Activated CD8-positive, alpha-beta T cell treated with anti-CD3 and anti-CD28 coated beads, Interleukin-2, amount 10 ng/mL, durations not matched to agents 7 days and 5 days (primary cell): ENCODE measurements around the gene VDAC2. TPM values are rescaled to one million over a fixed set of nuclear protein-coding genes. Genes with fewer than 3 reads are reported as not detected.

Source experiments
- ATAC-seq: fragments of 150-1000 bp; cut with Tn5 transposase; one replicate; pipeline ENCODE4 v1.10.0; 2021; ENCODE audit warnings: moderate library complexity
- CTCF ChIA-PET: fragments of 350-600 bp; sonication (Branson Sonifier 250); formaldehyde crosslinking; loops from one replicate; lab custom pipeline; 2021; ENCODE audit warnings: antibody characterized with exemption; lab: Charles Lee
- POLR2A ChIA-PET: fragments of 350-600 bp; sonication (Branson Sonifier 250); formaldehyde crosslinking; loops from one replicate; lab custom pipeline; 2021; ENCODE audit warnings: antibody characterized with exemption; lab: Charles Lee
- DNase-seq: peaks from one replicate; pipeline ENCODE4 v3.0.0-alpha.2; 2020
- H3K27ac Mint-ChIP-seq: one replicate; pipeline ENCODE4 v1.8.0; 2021; ENCODE audit warnings: mild to moderate bottlenecking, mixed read lengths
- H3K27me3 Mint-ChIP-seq: one replicate; pipeline ENCODE4 v1.8.0; 2021; ENCODE audit warnings: low read depth, mixed read lengths
- H3K36me3 Mint-ChIP-seq: one replicate; pipeline ENCODE4 v1.8.0; 2021; ENCODE audit warnings: low read depth, mixed read lengths
- H3K4me1 Mint-ChIP-seq: one replicate; pipeline ENCODE4 v1.8.0; 2021; ENCODE audit warnings: low read depth, mixed read lengths
- H3K4me3 Mint-ChIP-seq: one replicate; pipeline ENCODE4 v1.8.0; 2021; ENCODE audit warnings: mild to moderate bottlenecking, mixed read lengths
- H3K9me3 Mint-ChIP-seq: one replicate; pipeline ENCODE4 v1.8.0; 2022; ENCODE audit warnings: mixed read lengths; ENCODE audit not compliant: insufficient read depth
- total RNA-seq, 2 experiments: library from RNA; stranded (reverse); gene quantifications; one replicate each; pipeline ENCODE4 v1.2.3, GENCODE V29; 2021

VDAC2 gene
- total RNA-seq, 2 experiments from 2014 or later: 152 to 159 TPM

DNA sequence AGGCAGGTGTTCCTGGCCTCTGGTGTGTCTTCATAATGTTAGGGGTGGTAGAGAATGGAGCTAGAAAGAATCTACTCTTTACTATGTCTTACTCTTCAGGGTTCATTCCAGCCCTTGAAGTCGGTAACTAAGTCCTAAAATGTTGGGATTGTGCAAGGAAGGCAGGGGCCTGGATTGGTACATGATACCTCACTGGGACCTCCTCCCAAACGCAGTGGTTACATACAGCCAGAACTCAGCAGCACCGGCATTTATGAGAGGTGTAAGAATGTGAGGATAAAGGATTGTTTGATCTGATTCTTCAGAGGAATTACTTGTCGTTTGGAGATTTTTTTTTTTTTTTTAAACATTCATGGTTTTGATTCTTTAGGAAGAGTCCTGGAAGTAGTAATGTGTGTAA is 18.2 kb downstream of the VDAC2 start:
- POLR2A ChIA-PET: interaction anchor here (1.1 kb wide), 1 partner anchor 14 kb away, joined by 3 read pairs; no protein-coding TSS in a partner anchor
- peak overlapping the region; percentile 69 for H3K27ac Mint-ChIP-seq
- ATAC-seq: no peak
- CTCF ChIA-PET: interaction anchor here (1.9 to 12.8 kb wide), 4 partner anchors 13 to 44 kb away, joined by 6 to 279 read pairs (median 24); partner anchors contain the start of gene VDAC2
- no peaks in the 10 kb centered on the region for H3K27me3 Mint-ChIP-seq
- H3K4me3 Mint-ChIP-seq: no peak overlapping the region
- no peak for DNase-seq
- H3K4me1 Mint-ChIP-seq: peaks cover 64% of the 10 kb centered on the region
- H3K9me3 Mint-ChIP-seq: no peaks in the 10 kb centered on the region
- H3K36me3 Mint-ChIP-seq: peaks cover 72% of the 10 kb centered on the region

DNA sequence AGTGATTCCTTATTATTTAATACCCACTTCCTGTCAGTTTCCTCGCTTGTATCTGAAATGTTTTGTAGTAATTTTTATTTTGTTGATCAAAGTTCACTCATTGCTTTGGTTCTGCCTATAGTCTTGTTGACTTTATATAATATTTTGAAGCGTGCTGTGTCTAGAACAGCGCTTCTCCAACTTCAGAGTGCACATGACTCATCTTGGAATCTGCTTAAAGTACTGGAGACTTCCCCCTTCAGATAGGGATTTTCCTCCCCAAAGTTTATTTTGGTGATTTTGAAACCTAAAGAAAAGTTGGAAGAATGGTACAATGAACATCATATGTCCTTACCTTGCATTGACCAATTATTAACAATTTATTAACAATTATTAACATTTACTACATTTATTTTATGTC is 19.4 kb downstream of the VDAC2 start:
- no peak for DNase-seq
- POLR2A ChIA-PET: interaction anchor here (1.6 to 5.8 kb wide), 2 partner anchors 19 to 42 kb away, joined by 7 to 61 read pairs; partner anchors contain the start of gene VDAC2
- Mint-ChIP-seq H3K4me1 (peaks cover 54% of the 10 kb centered on the region), H3K27me3 (no peaks in the 10 kb centered on the region), H3K9me3 (no peaks in the 10 kb centered on the region), H3K4me3 (no peak overlapping the region), H3K36me3 (peaks cover 62% of the 10 kb centered on the region), H3K27ac (no peak overlapping the region)
- no peak for ATAC-seq
- CTCF ChIA-PET: interaction anchor here (1.0 to 12.8 kb wide), 19 partner anchors 8 to 1040 kb away, joined by 3 to 279 read pairs (median 6); partner anchors contain the start of genes SAMD8 and VDAC2

DNA sequence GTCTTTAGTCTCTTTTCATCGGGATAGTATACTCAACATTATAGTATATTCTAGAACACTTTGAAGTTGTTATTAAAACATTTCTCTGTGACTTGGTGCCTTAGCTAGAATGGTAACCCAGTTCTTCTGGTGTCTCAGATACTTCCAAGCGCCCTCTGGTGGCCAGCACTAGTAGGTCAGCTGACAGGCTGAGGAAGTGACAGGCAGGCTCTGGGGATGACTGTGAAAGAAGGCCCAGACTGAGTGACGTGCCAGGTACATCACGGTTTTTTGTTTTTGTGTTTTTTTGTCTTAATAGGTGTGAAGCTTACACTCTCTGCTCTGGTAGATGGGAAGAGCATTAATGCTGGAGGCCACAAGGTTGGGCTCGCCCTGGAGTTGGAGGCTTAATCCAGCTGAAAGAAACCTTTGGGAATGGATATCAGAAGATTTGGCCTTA is 20.0 kb downstream of the VDAC2 start:
- peak; percentile 97 for DNase-seq
- Mint-ChIP-seq H3K9me3 (no peaks in the 10 kb centered on the region), H3K36me3 (peaks cover 56% of the 10 kb centered on the region), H3K4me3 (peak overlapping the region; percentile 15), H3K27me3 (no peaks in the 10 kb centered on the region), H3K27ac (peak overlapping the region; percentile 89), H3K4me1 (peaks cover 47% of the 10 kb centered on the region)
- POLR2A ChIA-PET: interaction anchor here (1.6 to 5.8 kb wide), 2 partner anchors 19 to 43 kb away, joined by 7 to 61 read pairs; partner anchors contain the start of gene VDAC2
- peak; percentile 33 for ATAC-seq
- CTCF ChIA-PET: interaction anchor here (0.8 to 12.8 kb wide), 23 partner anchors 8 to 1056 kb away, joined by 3 to 279 read pairs (median 5); partner anchors contain the start of genes SAMD8 and VDAC2

DNA sequence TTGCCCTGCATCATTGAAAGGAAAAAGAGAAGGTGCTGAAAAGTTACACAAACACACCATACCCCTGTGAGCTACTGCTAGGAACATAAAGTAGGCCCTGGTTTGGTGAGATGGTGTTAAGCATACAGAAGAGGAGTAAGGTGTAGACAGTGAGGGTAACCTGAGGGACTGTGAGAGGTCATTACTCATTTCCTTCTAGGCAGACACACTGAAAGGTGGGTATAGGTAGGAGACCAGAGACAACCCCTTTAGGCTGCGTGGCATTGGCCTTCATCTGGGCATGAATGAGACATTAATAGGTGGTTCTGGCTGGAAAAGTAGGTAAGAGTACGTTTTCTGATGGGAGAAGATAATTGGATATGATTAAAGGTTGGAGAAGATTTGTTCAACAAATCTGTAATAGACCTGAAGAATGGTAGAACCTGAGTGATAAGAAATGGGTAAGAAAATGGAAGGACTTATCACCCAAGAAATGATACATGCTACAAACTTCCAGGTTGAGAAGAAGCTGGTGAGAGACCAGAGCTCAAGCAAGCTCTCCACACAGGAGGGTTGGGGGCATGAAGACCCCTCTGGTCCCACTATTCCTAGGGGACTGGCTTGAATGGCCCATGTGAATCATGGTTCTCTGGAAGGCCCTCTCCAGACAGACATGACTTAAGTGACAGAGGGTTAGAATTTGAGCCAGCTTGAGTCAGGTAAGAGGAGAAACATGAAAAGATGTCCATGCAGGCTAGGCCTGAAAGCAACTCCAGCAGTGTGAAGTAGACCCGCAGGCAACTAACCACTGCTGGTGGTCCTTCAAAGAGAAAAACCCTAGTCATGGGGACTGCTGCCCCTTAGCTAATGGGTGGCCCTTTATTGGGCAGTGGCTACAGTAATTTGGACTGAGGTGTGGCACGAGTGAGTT is 21.3 kb downstream of the VDAC2 start:
- ATAC-seq: no peak
- CTCF ChIA-PET: interaction anchor here (1.1 to 12.8 kb wide), 11 partner anchors 10 to 988 kb away, joined by 3 to 279 read pairs (median 6); partner anchors contain the start of genes SAMD8 and VDAC2
- H3K27ac Mint-ChIP-seq: peak overlapping the region; percentile 89

DNA sequence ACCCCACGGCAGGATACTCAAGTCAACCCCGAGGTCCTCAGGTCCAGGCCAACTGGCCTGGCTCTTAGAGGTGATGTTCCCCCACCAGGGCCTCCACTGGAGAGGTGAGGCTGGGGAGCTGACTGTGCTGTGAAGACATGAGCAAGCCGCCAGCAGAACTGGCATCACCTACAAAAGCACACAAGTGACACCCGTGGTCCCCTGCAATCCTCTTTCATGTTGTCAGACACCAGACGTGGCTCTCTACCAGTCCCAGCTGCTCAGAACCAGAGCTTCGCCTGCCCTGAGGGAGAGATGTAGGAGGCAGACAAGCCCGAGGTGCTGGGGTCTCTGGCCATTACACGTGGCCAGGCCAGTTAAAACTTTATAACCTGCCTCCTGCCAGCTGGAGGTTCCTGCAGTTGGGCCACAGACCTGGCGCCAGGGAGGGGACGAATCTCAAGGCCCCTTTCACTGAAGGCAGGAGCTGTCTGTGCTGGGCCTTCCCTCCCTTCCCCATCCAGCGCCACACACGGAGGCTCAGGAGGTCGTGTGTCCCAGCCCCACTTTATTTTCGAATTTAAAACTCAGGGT is 22.9 kb downstream of the VDAC2 start:
- ChIA-PET CTCF (interaction anchor here (0.6 to 12.8 kb wide), 8 partner anchors 9 to 495 kb away, joined by 3 to 279 read pairs (median 10); partner anchors contain the start of genes SAMD8 and VDAC2), POLR2A (interaction anchor here (1.1 to 5.8 kb wide), 2 partner anchors 22 to 28 kb away, joined by 4 to 61 read pairs; partner anchors contain the start of gene VDAC2)
- H3K4me1 Mint-ChIP-seq: peaks cover 44% of the 10 kb centered on the region
- peak; percentile 28 for DNase-seq
- peak overlapping the region; percentile 83 for H3K4me3 Mint-ChIP-seq
- peak overlapping the region; percentile 90 for H3K27ac Mint-ChIP-seq
- no peaks in the 10 kb centered on the region for H3K27me3 Mint-ChIP-seq
- no peak for ATAC-seq
- no peaks in the 10 kb centered on the region for H3K9me3 Mint-ChIP-seq
- peaks cover 49% of the 10 kb centered on the region for H3K36me3 Mint-ChIP-seq

More for the DNA sequence above, 21.3 kb downstream of the VDAC2 start:
- DNase-seq: no peak
- Mint-ChIP-seq H3K4me1 (peaks cover 46% of the 10 kb centered on the region), H3K36me3 (peaks cover 51% of the 10 kb centered on the region), H3K27me3 (no peaks in the 10 kb centered on the region), H3K9me3 (no peaks in the 10 kb centered on the region), H3K4me3 (no peak overlapping the region)
- POLR2A ChIA-PET: interaction anchor here (0.5 to 5.8 kb wide), 3 partner anchors 21 to 120 kb away, joined by 3 to 61 read pairs (median 7); partner anchors contain the start of genes SAMD8 and VDAC2

DNA sequence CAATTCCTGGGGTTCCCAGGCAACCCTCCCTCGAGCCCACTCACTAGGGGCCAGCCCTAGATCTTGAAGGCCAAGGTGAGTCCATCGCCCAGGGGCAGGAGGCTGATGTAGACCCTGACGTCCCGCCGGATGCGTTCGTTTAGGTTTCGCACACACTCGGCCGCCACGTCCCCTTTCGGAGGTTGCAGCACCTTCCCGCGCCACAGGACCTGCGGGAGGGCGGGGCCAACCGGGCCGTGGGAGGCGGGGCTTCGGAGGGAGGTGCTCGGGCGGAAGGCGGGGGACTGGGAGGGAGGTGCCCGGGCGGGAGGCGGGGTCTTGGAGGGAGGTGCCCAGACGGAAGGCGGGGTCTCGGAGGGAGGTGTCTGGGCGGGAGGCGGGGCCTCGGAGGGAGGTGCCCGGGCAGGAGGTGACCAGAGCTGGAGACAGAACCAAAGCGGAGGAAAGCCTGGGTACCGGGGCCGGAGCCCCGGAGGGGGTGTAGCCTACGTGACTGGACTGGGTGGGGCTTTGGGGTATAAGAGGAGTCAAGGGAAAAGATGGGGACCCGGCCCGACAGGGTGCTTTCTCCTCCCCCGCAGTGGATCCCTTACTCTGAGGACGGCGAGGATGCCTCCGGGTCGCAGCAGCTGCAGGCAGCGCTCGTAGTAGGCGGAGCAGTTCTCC is 23.6 kb downstream of the VDAC2 start:
- Mint-ChIP-seq H3K4me1 (peaks cover 38% of the 10 kb centered on the region), H3K27ac (peak overlapping the region; percentile 90), H3K27me3 (no peaks in the 10 kb centered on the region), H3K36me3 (peaks cover 43% of the 10 kb centered on the region), H3K4me3 (peak overlapping the region; percentile 83), H3K9me3 (no peaks in the 10 kb centered on the region)
- peak; percentile 98 for DNase-seq
- POLR2A ChIA-PET: interaction anchor here (0.6 to 5.8 kb wide), 6 partner anchors 23 to 1833 kb away, joined by 3 to 61 read pairs (median 4); partner anchors contain the start of genes SAMD8 and VDAC2
- CTCF ChIA-PET: interaction anchor here (0.7 to 12.8 kb wide), 12 partner anchors 9 to 1006 kb away, joined by 3 to 279 read pairs (median 8); partner anchors contain the start of genes SAMD8 and VDAC2
- peak; percentile 75 for ATAC-seq

DNA sequence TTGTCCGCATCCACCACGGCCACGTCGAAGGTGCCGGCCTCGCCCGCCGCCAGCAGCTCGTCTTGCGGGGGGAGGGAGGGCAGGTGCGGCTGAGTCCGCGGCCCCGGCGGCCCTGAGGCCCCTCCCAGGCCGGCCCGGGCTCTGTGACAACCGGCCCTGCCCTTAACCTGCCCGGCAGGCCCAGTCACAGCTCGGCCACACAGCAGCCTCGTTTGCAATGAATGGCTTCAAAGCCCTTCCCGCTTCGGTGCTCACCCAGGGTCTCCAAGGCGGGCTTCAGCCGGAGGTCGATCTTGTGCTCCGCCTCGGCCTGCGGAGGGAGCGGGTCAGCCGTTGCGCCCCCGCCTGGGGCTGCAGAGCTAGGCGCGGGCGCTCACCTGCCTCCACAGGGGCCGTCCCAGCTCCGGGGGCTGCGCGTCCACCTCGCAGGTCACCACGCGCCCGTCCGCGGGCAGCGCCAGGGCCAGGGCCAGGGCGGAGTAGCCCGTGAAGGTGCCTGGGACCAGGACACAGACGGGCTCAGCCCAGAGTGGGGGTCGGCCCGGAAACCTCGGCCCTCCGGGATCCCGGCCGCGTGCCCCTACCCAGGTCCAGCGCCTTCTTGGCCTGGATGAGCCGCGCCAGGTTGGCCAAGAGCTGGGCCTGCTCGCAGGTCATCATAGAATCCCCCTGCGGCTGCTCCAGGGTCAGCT is 24.2 kb downstream of the VDAC2 start:
- POLR2A ChIA-PET: interaction anchor here (0.6 to 5.8 kb wide), 6 partner anchors 24 to 1833 kb away, joined by 3 to 61 read pairs (median 4); partner anchors contain the start of genes SAMD8 and VDAC2
- peaks cover 36% of the 10 kb centered on the region for H3K36me3 Mint-ChIP-seq

DNA sequence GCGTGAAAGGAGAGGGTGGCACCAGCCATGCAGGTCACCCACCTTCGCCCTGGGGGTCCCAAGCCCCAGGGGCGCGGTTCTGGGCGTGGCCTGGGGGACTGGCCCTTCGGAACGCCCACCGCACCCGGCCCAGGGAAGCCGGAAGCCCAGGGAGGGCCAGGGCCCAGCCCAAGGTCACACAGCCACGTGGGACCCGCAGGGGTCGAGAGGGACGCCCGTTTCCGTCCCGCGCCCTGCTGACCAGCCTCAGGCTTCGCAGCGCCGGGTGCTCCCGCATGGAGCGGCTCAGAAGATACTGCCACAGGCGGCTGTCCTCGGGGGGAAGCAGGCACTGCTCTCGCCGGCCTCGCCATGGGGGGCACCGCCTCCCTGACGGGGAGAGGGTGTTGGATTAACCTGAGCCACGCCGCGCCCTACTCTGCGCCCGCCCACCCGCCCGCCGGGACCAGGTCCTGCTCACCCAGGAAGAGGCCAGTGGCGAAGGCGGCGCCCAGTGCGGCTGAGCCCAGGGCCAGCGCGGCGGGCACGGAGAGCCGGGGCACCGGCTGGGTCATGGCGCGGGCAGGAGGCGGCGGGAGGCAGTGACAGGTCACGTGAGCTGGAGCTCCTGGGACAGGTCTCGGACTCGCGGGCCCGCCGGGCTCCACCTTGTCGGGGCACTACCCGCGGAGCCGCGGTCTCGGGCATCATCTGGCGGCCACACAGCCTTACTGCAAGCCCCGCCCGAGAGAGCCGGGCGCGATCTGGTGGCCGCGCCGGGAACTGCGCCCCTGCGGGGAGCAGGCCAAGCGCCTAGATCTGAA is 25.0 kb downstream of the VDAC2 start, which contains the start of gene COMTD1:
COMTD1 (minus strand) TSS at position 583 of the 803 bp plus-strand sequence; CDS start at position 554, 29 bp downstream.
- peak within 1 kb of the TSS; percentile 83 for H3K4me3 Mint-ChIP-seq
- ChIA-PET POLR2A (interaction anchor here (0.6 to 5.8 kb wide), 3 partner anchors 24 to 141 kb away, joined by 3 to 61 read pairs (median 13); partner anchors contain the start of genes SAMD8 and VDAC2), CTCF (interaction anchor here (0.5 to 12.8 kb wide), 44 partner anchors 11 to 1136 kb away, joined by 3 to 279 read pairs (median 3); partner anchors contain the start of genes ADK, AP3M1, SAMD8 and VDAC2)
- H3K27ac Mint-ChIP-seq: peak within 1 kb of the TSS; percentile 91
- no peaks in the 10 kb centered on the region for H3K27me3 Mint-ChIP-seq
- peak; percentile 71 for ATAC-seq
- H3K4me1 Mint-ChIP-seq: peaks cover 31% of the 10 kb centered on the region
- peaks cover 32% of the 10 kb centered on the region for H3K36me3 Mint-ChIP-seq
- no peaks in the 10 kb centered on the region for H3K9me3 Mint-ChIP-seq
- DNase-seq: peak; percentile 97

More for the DNA sequence above, 24.2 kb downstream of the VDAC2 start:
- no peak for DNase-seq
- CTCF ChIA-PET: interaction anchor here (0.7 to 12.8 kb wide), 18 partner anchors 10 to 1006 kb away, joined by 3 to 279 read pairs (median 4); partner anchors contain the start of genes SAMD8 and VDAC2
- H3K4me1 Mint-ChIP-seq: peaks cover 35% of the 10 kb centered on the region
- peak; percentile 17 for ATAC-seq
- H3K4me3 Mint-ChIP-seq: peak overlapping the region; percentile 83
- H3K27ac Mint-ChIP-seq: peak overlapping the region; percentile 90
- H3K9me3 Mint-ChIP-seq: no peaks in the 10 kb centered on the region
- no peaks in the 10 kb centered on the region for H3K27me3 Mint-ChIP-seq

DNA sequence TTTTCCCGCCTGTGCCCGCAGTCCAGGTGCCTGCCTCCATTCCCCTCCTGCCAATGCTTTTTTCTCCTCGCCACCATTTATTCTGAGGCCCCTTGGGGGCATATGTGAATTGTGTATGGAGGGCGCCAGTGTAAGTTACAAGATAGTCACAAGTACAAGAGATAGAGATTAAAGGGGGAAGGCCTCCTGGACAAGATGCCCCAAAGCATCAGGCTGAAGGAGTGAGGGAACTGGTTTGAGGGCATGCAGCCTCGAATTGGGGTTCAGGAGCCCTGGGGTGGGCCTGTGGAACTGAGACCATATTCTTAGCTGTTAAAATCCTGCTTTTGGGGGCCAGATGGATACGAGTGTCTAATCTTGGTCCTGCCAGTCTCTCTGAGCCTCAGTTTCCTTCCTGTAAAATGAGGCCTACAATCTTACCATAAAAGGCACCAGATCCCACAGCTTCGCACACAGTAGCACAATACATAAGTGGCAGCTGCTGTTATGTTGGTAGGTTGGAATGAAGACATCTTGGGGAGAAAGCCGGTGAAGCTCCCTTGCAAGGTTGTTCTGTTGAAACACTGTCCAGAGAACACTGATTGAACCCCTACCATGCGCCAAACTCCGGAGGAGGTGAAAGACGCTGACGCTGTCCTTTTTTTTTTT is 25.7 kb downstream of the VDAC2 start:
- Mint-ChIP-seq H3K4me3 (peak overlapping the region; percentile 63), H3K27me3 (no peaks in the 10 kb centered on the region), H3K9me3 (no peaks in the 10 kb centered on the region), H3K36me3 (peaks cover 26% of the 10 kb centered on the region), H3K4me1 (peaks cover 25% of the 10 kb centered on the region), H3K27ac (peak overlapping the region; percentile 91)
- ChIA-PET POLR2A (interaction anchor here (3.0 kb wide), 1 partner anchor 125 kb away, joined by 13 read pairs; the partner anchor contains the start of gene SAMD8), CTCF (interaction anchor here (0.7 to 12.8 kb wide), 29 partner anchors 9 to 1350 kb away, joined by 3 to 279 read pairs (median 4); partner anchors contain the start of genes ADK, AP3M1, SAMD8 and VDAC2)
- ATAC-seq (no peak), DNase-seq (no peak)
